Measurements from ENCODE around the gene FBXL15.

The FBXL15 gene

DNA sequence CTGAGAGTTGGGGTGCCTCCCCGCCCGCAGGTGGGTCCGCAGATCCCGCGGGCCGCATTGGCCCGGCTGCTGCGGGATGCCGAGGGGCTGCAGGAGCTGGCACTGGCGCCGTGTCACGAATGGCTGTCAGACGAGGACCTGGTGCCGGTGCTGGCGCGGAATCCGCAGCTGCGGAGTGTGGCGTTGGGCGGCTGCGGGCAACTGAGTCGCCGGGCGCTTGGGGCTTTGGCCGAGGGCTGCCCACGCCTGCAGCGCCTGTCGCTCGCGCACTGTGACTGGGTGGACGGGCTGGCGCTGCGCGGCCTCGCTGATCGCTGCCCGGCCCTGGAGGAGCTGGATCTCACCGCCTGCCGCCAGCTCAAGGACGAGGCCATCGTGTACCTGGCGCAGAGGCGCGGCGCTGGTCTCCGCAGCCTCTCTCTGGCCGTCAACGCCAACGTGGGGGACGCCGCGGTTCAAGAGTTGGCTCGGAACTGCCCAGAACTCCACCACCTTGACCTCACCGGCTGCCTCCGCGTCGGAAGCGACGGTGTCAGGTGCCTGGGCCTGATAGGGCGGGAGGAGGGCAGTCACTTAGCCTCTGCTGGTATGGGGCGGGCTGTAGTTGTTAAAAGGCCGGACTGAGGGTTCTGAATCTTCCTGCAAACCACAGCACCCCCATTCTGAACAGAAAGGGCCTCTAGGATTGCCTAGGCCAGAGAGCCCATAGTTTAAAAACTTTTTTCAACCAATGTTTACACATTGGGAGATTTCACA, 1.3 kb downstream of the FBXL15 start:
- H3K27ac ChIP-seq (ENCODE audit: low read length): peak overlapping the region; percentile 95
- H3K4me3 ChIP-seq (ENCODE audit: low read length in 2 of 2): peak overlapping the region; percentile 90 to 91
- H3K9me3 ChIP-seq (ENCODE audit: control insufficient read depth in 2 of 2, low read length in 2 of 2): no peaks in the 10 kb centered on the region
- peaks cover 8 to 10% of the 10 kb centered on the region in 2 donors for H3K27me3 ChIP-seq (ENCODE audit: control insufficient read depth in 1 of 2, insufficient read depth in 2 of 2, low read length in 2 of 2)
- peaks cover 40% of the 10 kb centered on the region for H3K4me1 ChIP-seq (ENCODE audit: control insufficient read depth, insufficient read depth, low read length)
- H3K9ac ChIP-seq (ENCODE audit: low read length in 2 of 2): peak overlapping the region; percentile 77 to 98
- peaks cover 7 to 12% of the 10 kb centered on the region in 2 donors for H3K36me3 ChIP-seq (ENCODE audit: control insufficient read depth in 2 of 2, insufficient read depth in 2 of 2, low read length in 2 of 2)

DNA sequence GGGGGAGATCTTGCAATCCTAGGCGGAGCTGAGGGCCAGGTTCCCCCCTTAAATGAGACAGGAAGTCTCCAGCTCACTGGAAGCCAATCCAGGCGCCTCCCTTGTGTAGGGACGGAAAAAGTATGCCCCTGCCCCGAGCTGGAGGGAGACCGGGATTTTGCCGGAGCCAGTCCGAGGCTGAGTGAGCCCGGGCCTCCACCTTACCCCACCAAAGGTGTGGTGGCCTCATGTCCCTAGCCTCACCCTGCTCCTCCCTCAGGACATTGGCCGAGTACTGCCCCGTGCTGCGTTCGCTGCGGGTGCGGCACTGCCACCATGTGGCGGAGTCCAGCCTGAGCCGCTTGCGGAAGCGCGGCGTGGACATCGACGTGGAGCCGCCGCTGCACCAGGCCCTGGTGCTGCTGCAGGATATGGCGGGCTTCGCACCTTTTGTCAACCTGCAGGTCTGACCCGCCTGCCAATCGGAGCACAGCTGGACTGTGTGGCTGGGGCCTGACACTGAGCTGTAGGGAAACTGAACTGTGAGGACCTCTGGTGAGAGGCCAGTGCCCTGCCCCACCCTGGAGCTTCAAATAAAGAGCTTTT, 2.0 kb downstream of the FBXL15 start:
- Histone ChIP-seq H3K27ac (ENCODE audit: low read length) (peak overlapping the region; percentile 95), H3K36me3 (ENCODE audit: control insufficient read depth in 2 of 2, insufficient read depth in 2 of 2, low read length in 2 of 2) (peaks cover 7 to 12% of the 10 kb centered on the region in 2 donors), H3K4me3 (ENCODE audit: low read length in 2 of 2) (peak overlapping the region; percentile 90 to 91), H3K27me3 (ENCODE audit: control insufficient read depth in 1 of 2, insufficient read depth in 2 of 2, low read length in 2 of 2) (peaks cover 3 to 5% of the 10 kb centered on the region in 2 donors), H3K9me3 (ENCODE audit: control insufficient read depth in 2 of 2, low read length in 2 of 2) (no peaks in the 10 kb centered on the region), H3K9ac (ENCODE audit: low read length in 2 of 2) (peak overlapping the region; percentile 77 to 98), H3K4me1 (ENCODE audit: control insufficient read depth, insufficient read depth, low read length) (peaks cover 40% of the 10 kb centered on the region)

DNA sequence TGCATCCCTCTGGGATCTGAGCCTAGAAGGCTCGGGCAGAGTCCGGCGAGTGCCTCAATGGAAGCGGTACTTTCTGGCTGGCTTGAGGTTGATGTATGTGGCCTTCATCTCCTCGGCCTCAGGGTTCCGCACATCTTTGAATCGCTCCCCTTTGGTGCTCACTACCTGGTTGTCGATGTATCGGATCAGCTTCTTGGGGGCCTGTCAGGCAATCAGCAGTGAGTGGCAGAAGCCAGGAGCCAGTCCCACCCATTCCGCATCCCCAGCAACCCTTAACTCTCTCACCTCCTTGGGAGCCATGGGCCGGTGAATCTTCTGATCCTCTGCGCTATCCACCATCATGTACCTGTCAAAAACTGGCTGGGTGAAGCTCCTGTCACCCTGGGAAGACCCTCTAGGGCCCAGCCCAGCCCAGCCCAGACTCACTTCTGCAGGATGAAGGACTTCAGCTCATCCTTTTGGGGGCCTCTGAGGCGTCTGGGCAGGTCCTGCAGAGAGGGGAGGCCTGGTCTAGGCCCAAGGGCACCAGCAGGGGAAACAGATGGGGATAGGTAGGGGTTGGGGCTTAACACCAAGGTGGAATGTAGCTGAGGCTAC, 2.8 kb downstream of the FBXL15 start:
- peaks cover 7 to 12% of the 10 kb centered on the region in 2 donors for H3K36me3 ChIP-seq (ENCODE audit: control insufficient read depth in 2 of 2, insufficient read depth in 2 of 2, low read length in 2 of 2)
- H3K9ac ChIP-seq (ENCODE audit: low read length in 2 of 2): peak overlapping the region in 1 of 2 donors; percentile 13
- H3K4me3 ChIP-seq (ENCODE audit: low read length in 2 of 2): peak overlapping the region in 1 of 2 donors; percentile 15
- H3K9me3 ChIP-seq (ENCODE audit: control insufficient read depth in 2 of 2, low read length in 2 of 2): no peaks in the 10 kb centered on the region
- peaks cover 40% of the 10 kb centered on the region for H3K4me1 ChIP-seq (ENCODE audit: control insufficient read depth, insufficient read depth, low read length)
- H3K27ac ChIP-seq (ENCODE audit: low read length): peak overlapping the region; percentile 46
- H3K27me3 ChIP-seq (ENCODE audit: control insufficient read depth in 1 of 2, insufficient read depth in 2 of 2, low read length in 2 of 2): peaks cover under 1% of the 10 kb centered on the region in 2 donors

DNA sequence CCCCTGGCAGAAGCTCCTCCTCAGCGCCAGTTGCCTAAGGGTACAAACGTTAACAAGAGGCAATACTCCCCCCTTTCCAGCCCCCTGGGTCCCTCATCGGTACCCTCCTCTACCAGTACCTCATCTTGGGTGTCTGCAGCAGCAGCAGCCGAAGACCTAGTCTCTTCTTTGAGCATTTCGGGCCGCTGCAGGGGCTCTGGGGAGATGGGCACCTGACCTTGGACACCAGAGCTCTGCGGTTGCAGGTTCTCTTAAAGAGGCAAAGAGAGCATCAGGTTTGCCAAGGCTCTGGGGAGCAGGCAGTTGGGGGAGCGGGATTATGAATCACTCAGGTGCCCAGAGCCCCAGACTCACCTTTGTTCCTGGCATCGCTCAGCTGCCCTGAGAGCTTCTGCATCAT, 3.5 kb downstream of the FBXL15 start:
- H3K9me3 ChIP-seq (ENCODE audit: control insufficient read depth in 2 of 2, low read length in 2 of 2): no peaks in the 10 kb centered on the region
- H3K36me3 ChIP-seq (ENCODE audit: control insufficient read depth in 2 of 2, insufficient read depth in 2 of 2, low read length in 2 of 2): peaks cover 7 to 12% of the 10 kb centered on the region in 2 donors
- H3K27me3 ChIP-seq (ENCODE audit: control insufficient read depth in 1 of 2, insufficient read depth in 2 of 2, low read length in 2 of 2): no peaks in the 10 kb centered on the region
- no peak overlapping the region for H3K4me3 ChIP-seq (ENCODE audit: low read length in 2 of 2)
- H3K27ac ChIP-seq (ENCODE audit: low read length): no peak overlapping the region
- H3K9ac ChIP-seq (ENCODE audit: low read length in 2 of 2): no peak overlapping the region
- H3K4me1 ChIP-seq (ENCODE audit: control insufficient read depth, insufficient read depth, low read length): peaks cover 36% of the 10 kb centered on the region

DNA sequence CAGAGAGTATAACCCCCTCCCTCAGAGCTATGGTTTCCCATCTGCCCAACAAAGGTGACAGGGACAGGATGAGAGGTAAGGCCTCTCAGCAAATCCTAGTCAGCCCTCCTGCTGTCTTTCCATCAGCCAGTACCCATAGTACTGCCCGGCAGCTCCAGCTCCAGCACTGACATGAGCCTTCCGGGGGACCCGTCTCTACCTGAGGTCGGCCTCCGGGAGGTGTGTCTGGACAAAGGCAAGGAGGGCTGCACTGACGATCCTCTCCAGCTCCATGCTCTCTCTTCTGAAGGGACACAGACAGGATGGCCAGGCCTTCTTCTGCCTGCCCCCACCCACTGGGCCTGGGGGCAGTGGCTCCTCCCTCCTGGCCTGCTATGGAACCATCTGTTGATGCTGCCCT, 4.3 kb downstream of the FBXL15 start:
- Histone ChIP-seq H3K4me1 (ENCODE audit: control insufficient read depth, insufficient read depth, low read length) (peaks cover 28% of the 10 kb centered on the region), H3K9me3 (ENCODE audit: control insufficient read depth in 2 of 2, low read length in 2 of 2) (no peaks in the 10 kb centered on the region), H3K36me3 (ENCODE audit: control insufficient read depth in 2 of 2, insufficient read depth in 2 of 2, low read length in 2 of 2) (peaks cover 7 to 12% of the 10 kb centered on the region in 2 donors), H3K4me3 (ENCODE audit: low read length in 2 of 2) (no peak overlapping the region), H3K27ac (ENCODE audit: low read length) (no peak overlapping the region), H3K9ac (ENCODE audit: low read length in 2 of 2) (peak overlapping the region in 1 of 2 donors; percentile 21), H3K27me3 (ENCODE audit: control insufficient read depth in 1 of 2, insufficient read depth in 2 of 2, low read length in 2 of 2) (no peaks in the 10 kb centered on the region)

DNA sequence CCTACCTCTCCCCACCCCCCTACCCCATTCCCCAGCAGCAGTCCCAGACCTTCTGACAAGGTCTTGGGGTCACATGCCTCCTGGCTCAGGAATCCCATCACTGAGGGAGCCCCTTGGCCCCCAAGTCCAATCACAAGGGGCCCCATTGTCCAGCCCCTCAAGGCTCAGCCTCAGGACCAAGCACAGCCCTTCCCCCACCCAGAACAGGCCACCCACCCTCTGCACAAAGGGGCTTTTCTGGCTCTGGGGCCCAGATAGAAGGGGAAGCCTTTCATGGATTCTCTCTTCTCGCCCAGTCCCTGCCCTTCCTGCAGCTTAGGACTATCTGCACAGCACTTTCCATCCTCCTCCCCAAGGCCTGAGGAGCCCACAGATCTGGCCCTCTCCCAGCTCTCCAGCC, 4.8 kb downstream of the FBXL15 start:
- H3K9ac ChIP-seq (ENCODE audit: low read length in 2 of 2): no peak overlapping the region
- H3K27me3 ChIP-seq (ENCODE audit: control insufficient read depth in 1 of 2, insufficient read depth in 2 of 2, low read length in 2 of 2): no peaks in the 10 kb centered on the region
- H3K27ac ChIP-seq (ENCODE audit: low read length): no peak overlapping the region
- no peaks in the 10 kb centered on the region for H3K9me3 ChIP-seq (ENCODE audit: control insufficient read depth in 2 of 2, low read length in 2 of 2)
- peaks cover 23% of the 10 kb centered on the region for H3K4me1 ChIP-seq (ENCODE audit: control insufficient read depth, insufficient read depth, low read length)
- no peak overlapping the region for H3K4me3 ChIP-seq (ENCODE audit: low read length in 2 of 2)
- H3K36me3 ChIP-seq (ENCODE audit: control insufficient read depth in 2 of 2, insufficient read depth in 2 of 2, low read length in 2 of 2): peaks cover 7 to 12% of the 10 kb centered on the region in 2 donors

DNA sequence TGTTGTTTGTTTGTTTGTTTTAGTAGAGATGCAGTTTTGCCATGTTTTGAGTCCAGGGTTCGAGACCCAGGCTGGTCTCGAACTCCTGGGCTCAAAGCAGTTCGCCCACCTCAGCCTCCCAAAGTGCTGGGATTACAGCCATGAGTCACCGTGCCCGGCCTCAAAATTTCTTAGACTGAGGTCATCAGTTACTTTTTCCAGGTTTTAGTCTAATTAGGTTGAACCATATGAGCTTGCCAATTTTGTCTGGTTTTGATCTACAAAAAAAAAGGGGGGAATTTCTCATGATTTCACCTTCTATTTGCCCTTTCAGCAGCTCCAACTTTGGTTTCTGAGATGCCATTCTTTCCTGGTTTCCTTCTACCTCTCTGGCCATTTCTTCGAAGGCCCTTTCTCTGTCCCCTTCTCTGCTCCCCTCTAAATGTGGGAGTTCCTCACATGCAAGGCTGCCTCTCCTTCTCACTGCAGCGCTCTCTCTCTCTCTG, 6.2 kb downstream of the FBXL15 start:
- Histone ChIP-seq H3K4me1 (ENCODE audit: control insufficient read depth, insufficient read depth, low read length) (peaks cover 23% of the 10 kb centered on the region), H3K9me3 (ENCODE audit: control insufficient read depth in 2 of 2, low read length in 2 of 2) (no peaks in the 10 kb centered on the region), H3K4me3 (ENCODE audit: low read length in 2 of 2) (no peak overlapping the region), H3K9ac (ENCODE audit: low read length in 2 of 2) (no peak overlapping the region), H3K27ac (ENCODE audit: low read length) (no peak overlapping the region), H3K27me3 (ENCODE audit: control insufficient read depth in 1 of 2, insufficient read depth in 2 of 2, low read length in 2 of 2) (no peaks in the 10 kb centered on the region), H3K36me3 (ENCODE audit: control insufficient read depth in 2 of 2, insufficient read depth in 2 of 2, low read length in 2 of 2) (peaks cover 7 to 12% of the 10 kb centered on the region in 2 donors)

DNA sequence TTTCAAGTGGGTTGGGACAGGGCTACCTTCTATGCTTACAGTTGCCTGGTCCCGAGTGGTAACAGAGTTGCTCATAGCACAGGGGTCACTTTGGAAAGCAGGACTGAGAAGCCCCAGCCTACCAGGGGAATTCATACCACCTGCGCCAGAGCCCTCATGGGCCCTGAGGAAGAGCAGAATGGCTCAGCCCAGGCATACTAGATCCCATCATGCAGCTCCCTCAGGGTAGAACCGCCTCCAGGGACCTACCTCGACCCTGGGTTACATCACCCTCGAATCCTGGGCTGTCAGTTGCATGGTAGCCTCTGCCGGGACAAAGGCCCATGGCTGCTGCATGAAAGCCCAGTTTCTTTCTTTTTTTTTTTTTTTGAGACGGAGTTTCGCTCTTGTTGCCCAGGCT, 8.8 kb downstream of the FBXL15 start:
- Histone ChIP-seq H3K27me3 (ENCODE audit: control insufficient read depth in 1 of 2, insufficient read depth in 2 of 2, low read length in 2 of 2) (peaks cover 3 to 5% of the 10 kb centered on the region in 2 donors), H3K9ac (ENCODE audit: low read length in 2 of 2) (no peak overlapping the region), H3K36me3 (ENCODE audit: control insufficient read depth in 2 of 2, insufficient read depth in 2 of 2, low read length in 2 of 2) (no peaks in the 10 kb centered on the region), H3K4me1 (ENCODE audit: control insufficient read depth, insufficient read depth, low read length) (peaks cover 12% of the 10 kb centered on the region), H3K27ac (ENCODE audit: low read length) (no peak overlapping the region), H3K4me3 (ENCODE audit: low read length in 2 of 2) (no peak overlapping the region), H3K9me3 (ENCODE audit: control insufficient read depth in 2 of 2, low read length in 2 of 2) (no peaks in the 10 kb centered on the region)

DNA sequence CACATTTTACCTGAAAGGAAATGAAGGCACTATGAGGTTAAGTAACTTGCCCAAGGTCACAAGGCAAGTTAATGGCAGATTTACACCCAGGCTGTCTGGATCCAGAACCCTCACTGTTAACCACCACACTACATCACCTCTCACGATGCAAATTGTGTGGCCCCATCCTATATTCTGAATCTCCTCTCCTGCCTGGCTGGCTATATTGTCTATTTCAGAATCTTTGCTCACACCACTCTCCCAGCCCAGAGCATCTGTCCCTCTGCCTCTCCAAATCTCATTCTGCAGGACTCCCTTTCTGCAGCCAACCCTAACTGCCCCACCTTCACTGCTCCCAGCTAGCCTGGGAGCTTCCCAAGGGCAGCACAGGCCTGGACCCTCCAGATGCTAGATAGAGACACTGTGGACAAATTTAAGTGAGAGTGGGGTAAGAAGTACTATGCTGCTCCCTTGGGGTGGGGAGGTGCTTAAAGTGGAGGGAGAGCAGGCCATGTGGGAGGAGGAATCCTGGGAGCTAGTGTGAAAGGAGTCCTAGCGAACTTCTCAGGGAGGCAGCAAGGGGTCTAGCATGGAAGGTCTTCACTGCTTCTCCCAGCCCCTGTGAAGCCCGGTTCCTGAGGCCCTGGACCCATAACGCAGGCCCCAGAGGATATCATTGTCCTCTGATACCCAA, 11.0 kb downstream of the FBXL15 start:
- H3K27me3 ChIP-seq (ENCODE audit: control insufficient read depth in 1 of 2, insufficient read depth in 2 of 2, low read length in 2 of 2): peaks cover 12 to 14% of the 10 kb centered on the region in 2 donors
- peak overlapping the region; percentile 97 to 98 for H3K4me3 ChIP-seq (ENCODE audit: low read length in 2 of 2)
- H3K4me1 ChIP-seq (ENCODE audit: control insufficient read depth, insufficient read depth, low read length): peaks cover 12% of the 10 kb centered on the region
- no peaks in the 10 kb centered on the region for H3K36me3 ChIP-seq (ENCODE audit: control insufficient read depth in 2 of 2, insufficient read depth in 2 of 2, low read length in 2 of 2)
- H3K9ac ChIP-seq (ENCODE audit: low read length in 2 of 2): peak overlapping the region; percentile 96 to 97
- peak overlapping the region; percentile 71 for H3K27ac ChIP-seq (ENCODE audit: low read length)
- no peaks in the 10 kb centered on the region for H3K9me3 ChIP-seq (ENCODE audit: control insufficient read depth in 2 of 2, low read length in 2 of 2)

DNA sequence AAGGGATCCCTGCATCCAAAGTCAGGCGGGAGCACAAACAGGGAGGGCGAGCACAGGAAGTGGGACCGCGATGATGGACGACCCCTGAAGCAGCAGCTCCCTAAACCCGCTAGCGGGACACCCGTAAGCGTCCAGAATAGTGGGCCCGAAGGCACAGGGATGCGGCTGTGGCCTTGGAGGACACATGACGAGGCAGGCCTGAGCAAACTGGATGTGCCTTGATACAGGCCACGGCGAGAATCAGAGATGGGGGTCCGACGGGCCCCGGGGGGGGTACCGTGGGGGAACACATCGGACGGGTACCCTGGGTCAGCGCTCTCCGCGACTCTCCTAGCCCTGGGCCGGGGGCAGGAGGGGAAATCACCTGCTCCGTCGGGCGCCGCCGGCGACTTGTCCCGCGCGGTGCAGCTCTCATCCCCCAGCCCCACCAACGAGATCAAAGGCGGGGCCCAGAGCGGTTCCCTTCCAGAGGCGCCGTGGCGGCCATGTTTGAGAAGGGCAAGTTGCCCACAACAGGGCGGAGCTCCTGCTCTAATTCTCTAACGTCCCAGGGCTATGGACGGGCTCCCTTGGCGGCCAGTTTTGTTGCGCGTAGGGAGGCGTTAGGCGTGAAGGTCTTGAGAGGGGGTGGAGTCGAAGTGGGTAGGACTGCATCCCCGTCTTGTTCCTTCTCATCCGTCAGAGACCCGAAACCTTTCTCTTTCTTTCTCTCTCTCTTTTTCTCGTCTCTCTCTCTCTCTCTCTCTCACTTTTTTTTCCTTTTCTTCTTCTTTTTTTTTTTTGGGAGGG, 11.7 kb downstream of the FBXL15 start, which contains the start of gene CUEDC2:
CUEDC2 (minus strand) TSS at position 413 of the 789 bp plus-strand sequence. CDS start 7,386 bp downstream, outside the sequence.
- Histone ChIP-seq H3K27ac (ENCODE audit: low read length) (peak within 1 kb of the TSS; percentile 71), H3K36me3 (ENCODE audit: control insufficient read depth in 2 of 2, insufficient read depth in 2 of 2, low read length in 2 of 2) (no peaks in the 10 kb centered on the region), H3K4me1 (ENCODE audit: control insufficient read depth, insufficient read depth, low read length) (peaks cover 12% of the 10 kb centered on the region)

More for the DNA sequence above, 11.7 kb downstream of the FBXL15 start, which contains the start of gene CUEDC2:
- Histone ChIP-seq H3K9me3 (ENCODE audit: control insufficient read depth in 2 of 2, low read length in 2 of 2) (no peaks in the 10 kb centered on the region), H3K9ac (ENCODE audit: low read length in 2 of 2) (peak within 1 kb of the TSS; percentile 96 to 97), H3K4me3 (ENCODE audit: low read length in 2 of 2) (peak within 1 kb of the TSS; percentile 97 to 98), H3K27me3 (ENCODE audit: control insufficient read depth in 1 of 2, insufficient read depth in 2 of 2, low read length in 2 of 2) (peaks cover 13 to 14% of the 10 kb centered on the region in 2 donors)
